Loucy (cell line): ENCODE data around the gene TMEM158.

ENCODE experiments used
- H2AFZ ChIP-seq: fragments of 200-600 bp; sonication (generic); 2 replicates; pipeline ENCODE4 v1.6.0; 2016; ENCODE audit warnings: antibody characterized with exemption, mild to moderate bottlenecking, low read length, moderate library complexity
- H3F3A ChIP-seq: fragments of 200-600 bp; 2 replicates; pipeline ENCODE4 v1.6.0; 2016; ENCODE audit warnings: antibody characterized with exemption, low read depth, mild to moderate bottlenecking
- H3K27me3 ChIP-seq: fragments of 200-600 bp; sonication (generic); 2 replicates; pipeline ENCODE4 v1.6.1; 2014; ENCODE audit warnings: low read length, mild to moderate bottlenecking; ENCODE audit not compliant: insufficient read depth, poor library complexity, severe bottlenecking
- H3K36me3 ChIP-seq: fragments of 200-600 bp; sonication (generic); 2 replicates; pipeline ENCODE4 v1.6.1; 2016; ENCODE audit warnings: low read length; ENCODE audit not compliant: insufficient read depth
- H3K4me1 ChIP-seq: fragments of 200-600 bp; sonication (generic); 2 replicates; pipeline ENCODE4 v1.5.1; 2014; ENCODE audit warnings: low read length, mild to moderate bottlenecking; ENCODE audit not compliant: insufficient read depth, poor library complexity, severe bottlenecking
- H3K4me2 ChIP-seq: fragments of 200-600 bp; sonication (generic); 2 replicates; pipeline ENCODE4 v1.6.0; 2014; ENCODE audit warnings: antibody characterized with exemption, low read length, low read depth, mild to moderate bottlenecking; ENCODE audit not compliant: poor library complexity, severe bottlenecking
- H3K4me3 ChIP-seq: fragments of 200-600 bp; sonication (generic); 2 replicates; pipeline ENCODE4 v1.5.1; 2014; ENCODE audit warnings: low read length, mild to moderate bottlenecking, mixed read lengths; ENCODE audit not compliant: poor library complexity, severe bottlenecking
- H3K79me2 ChIP-seq: fragments of 200-600 bp; sonication (generic); 2 replicates; pipeline ENCODE4 v1.6.1; 2014; ENCODE audit warnings: low read length; ENCODE audit not compliant: insufficient read depth
- H3K9ac ChIP-seq: fragments of 200-600 bp; sonication (generic); 2 replicates; pipeline ENCODE4 v1.6.0; 2014; ENCODE audit warnings: mild to moderate bottlenecking, low read depth, low read length, moderate library complexity; ENCODE audit not compliant: poor library complexity, severe bottlenecking
- H3K9me2 ChIP-seq: fragments of 200-600 bp; sonication (generic); replicated peaks from 2 replicates; pipeline ENCODE4 v1.6.1; 2016; ENCODE audit warnings: low read depth, low read length, mixed read lengths
- H3K9me3 ChIP-seq: fragments of 200-600 bp; sonication (generic); 2 replicates; pipeline ENCODE4 v1.6.1; 2014; ENCODE audit warnings: mild to moderate bottlenecking, antibody characterized with exemption, low read length, low read depth; ENCODE audit not compliant: insufficient read depth
- H4K20me1 ChIP-seq: fragments of 200-600 bp; sonication (generic); 2 replicates; pipeline ENCODE4 v1.6.0; 2014; ENCODE audit warnings: antibody characterized with exemption, low read length, mild to moderate bottlenecking; ENCODE audit not compliant: insufficient read depth, poor library complexity, severe bottlenecking
- EZH2phosphoT487 ChIP-seq: fragments of 200-600 bp; IDR thresholded peaks from 2 replicates; pipeline ENCODE4 v1.6.1; 2018; ENCODE audit warnings: antibody characterized with exemption, mild to moderate bottlenecking, moderate library complexity, borderline replicate concordance
- TF ChIP-seq, protein P1 (sequence below): fragments of 200-600 bp; sonication (generic); conservative IDR thresholded peaks from 2 replicates; pipeline ENCODE4 v1.5.1; 2014; ENCODE audit warnings: mild to moderate bottlenecking, antibody characterized with exemption, low read length

Gene TMEM158

DNA sequence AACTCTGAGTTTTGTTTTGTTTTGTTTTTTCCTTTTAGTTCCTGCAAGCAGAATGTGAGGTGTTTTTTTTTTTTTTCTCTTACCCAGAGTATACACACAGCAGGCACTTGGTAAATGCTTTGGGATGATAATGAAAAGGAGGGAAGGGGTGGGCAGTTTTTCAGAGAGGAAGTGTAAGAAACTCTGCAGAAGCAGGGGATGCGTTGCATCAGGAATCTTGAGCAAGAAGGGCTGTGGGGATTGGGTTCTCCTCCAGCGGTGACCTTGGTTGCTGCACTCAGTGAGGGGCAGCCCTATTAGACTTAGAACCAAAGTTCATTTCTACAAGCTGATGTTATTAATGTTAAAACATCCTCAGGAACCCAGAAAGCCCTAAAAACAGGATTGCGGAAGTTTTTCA, 32.2 kb upstream of the TMEM158 start:
- Histone ChIP-seq H3K4me3 (no peak overlapping the region), H3K27me3 (no peaks in the 10 kb centered on the region), H3K9me2 (no peaks in the 10 kb centered on the region), H3F3A (no peaks in the 10 kb centered on the region), H2AFZ (no peak overlapping the region), H3K4me1 (no peaks in the 10 kb centered on the region), H3K36me3 (no peaks in the 10 kb centered on the region), H3K9me3 (no peaks in the 10 kb centered on the region), H4K20me1 (no peaks in the 10 kb centered on the region), H3K4me2 (no peak overlapping the region), H3K79me2 (no peaks in the 10 kb centered on the region), H3K9ac (no peak overlapping the region)
- TF ChIP-seq, protein P1, sequence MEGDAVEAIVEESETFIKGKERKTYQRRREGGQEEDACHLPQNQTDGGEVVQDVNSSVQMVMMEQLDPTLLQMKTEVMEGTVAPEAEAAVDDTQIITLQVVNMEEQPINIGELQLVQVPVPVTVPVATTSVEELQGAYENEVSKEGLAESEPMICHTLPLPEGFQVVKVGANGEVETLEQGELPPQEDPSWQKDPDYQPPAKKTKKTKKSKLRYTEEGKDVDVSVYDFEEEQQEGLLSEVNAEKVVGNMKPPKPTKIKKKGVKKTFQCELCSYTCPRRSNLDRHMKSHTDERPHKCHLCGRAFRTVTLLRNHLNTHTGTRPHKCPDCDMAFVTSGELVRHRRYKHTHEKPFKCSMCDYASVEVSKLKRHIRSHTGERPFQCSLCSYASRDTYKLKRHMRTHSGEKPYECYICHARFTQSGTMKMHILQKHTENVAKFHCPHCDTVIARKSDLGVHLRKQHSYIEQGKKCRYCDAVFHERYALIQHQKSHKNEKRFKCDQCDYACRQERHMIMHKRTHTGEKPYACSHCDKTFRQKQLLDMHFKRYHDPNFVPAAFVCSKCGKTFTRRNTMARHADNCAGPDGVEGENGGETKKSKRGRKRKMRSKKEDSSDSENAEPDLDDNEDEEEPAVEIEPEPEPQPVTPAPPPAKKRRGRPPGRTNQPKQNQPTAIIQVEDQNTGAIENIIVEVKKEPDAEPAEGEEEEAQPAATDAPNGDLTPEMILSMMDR: no peak
- no peak for TF ChIP-seq EZH2phosphoT487

DNA sequence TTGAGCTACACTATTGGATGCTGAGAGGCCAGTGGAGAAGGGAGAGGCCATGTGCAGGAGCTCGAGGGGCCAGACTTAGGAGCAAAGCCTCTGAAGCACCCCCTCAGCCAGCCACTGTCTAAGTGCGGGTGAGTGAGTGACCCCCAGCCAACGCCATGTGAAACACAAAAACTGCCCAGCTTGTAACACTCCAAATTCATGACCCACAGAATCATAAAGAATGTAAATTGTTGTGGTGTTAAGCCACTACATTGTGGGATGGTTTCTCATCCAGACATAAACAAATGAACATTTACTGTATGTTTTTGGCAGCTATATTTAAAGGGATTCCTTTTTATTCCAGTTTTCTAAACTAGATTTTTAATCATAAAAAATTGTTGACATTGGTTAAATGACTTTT, 27.2 kb upstream of the TMEM158 start:
- H4K20me1 ChIP-seq: no peaks in the 10 kb centered on the region
- no peaks in the 10 kb centered on the region for H3K4me1 ChIP-seq
- no peak overlapping the region for H3K4me3 ChIP-seq
- no peaks in the 10 kb centered on the region for H3K79me2 ChIP-seq
- no peaks in the 10 kb centered on the region for H3F3A ChIP-seq
- no peak overlapping the region for H2AFZ ChIP-seq
- H3K9me2 ChIP-seq: no peaks in the 10 kb centered on the region
- H3K36me3 ChIP-seq: no peaks in the 10 kb centered on the region
- TF ChIP-seq, protein P1: no peak
- no peak for TF ChIP-seq EZH2phosphoT487
- H3K27me3 ChIP-seq: no peaks in the 10 kb centered on the region
- H3K9me3 ChIP-seq: no peaks in the 10 kb centered on the region
- H3K9ac ChIP-seq: no peak overlapping the region
- no peak overlapping the region for H3K4me2 ChIP-seq

DNA sequence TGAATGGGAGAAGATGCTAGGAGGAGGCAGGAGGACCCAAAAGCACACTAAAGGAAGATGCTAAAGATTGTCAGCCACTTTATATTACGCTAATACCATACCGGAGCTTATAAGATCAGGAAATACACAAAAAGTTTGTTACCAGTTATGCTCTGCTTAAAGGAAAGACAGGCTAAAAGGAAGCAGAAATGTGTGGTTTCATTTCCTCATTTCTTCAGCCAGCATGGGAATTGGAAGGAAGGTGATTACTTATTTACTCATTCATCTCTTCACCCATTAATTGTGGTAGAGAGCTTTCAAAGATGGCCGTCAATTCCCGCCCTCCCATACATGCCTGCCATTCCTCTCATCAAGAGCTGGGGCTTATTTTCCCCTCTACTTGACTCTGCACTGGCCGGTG, 26.7 kb upstream of the TMEM158 start:
- no peaks in the 10 kb centered on the region for H3K36me3 ChIP-seq
- no peak for TF ChIP-seq EZH2phosphoT487
- TF ChIP-seq, protein P1: no peak
- no peaks in the 10 kb centered on the region for H3K9me2 ChIP-seq
- H4K20me1 ChIP-seq: no peaks in the 10 kb centered on the region
- no peak overlapping the region for H3K9ac ChIP-seq
- no peaks in the 10 kb centered on the region for H3K4me1 ChIP-seq
- H3K9me3 ChIP-seq: no peaks in the 10 kb centered on the region
- no peaks in the 10 kb centered on the region for H3K79me2 ChIP-seq
- peak overlapping the region; percentile 33; the same call in 1 of the 2 replicates for H2AFZ ChIP-seq
- no peaks in the 10 kb centered on the region for H3K27me3 ChIP-seq
- H3F3A ChIP-seq: no peaks in the 10 kb centered on the region
- no peak overlapping the region for H3K4me2 ChIP-seq
- no peak overlapping the region for H3K4me3 ChIP-seq
